Suppressor macrophage (primary cell): Measurements from ENCODE around the gene SSX2IP.
"Not testable (repeated sequence)": the region's sequence is repeated elsewhere in the genome, so short reads cannot be mapped to it uniquely, and the experiment has no call there.

Source experiments
- DNase-seq, 4 experiments: peaks; one replicate each; pipeline ENCODE4 v3.0.0-alpha.2; 2020 to 2022

The SSX2IP gene

DNA sequence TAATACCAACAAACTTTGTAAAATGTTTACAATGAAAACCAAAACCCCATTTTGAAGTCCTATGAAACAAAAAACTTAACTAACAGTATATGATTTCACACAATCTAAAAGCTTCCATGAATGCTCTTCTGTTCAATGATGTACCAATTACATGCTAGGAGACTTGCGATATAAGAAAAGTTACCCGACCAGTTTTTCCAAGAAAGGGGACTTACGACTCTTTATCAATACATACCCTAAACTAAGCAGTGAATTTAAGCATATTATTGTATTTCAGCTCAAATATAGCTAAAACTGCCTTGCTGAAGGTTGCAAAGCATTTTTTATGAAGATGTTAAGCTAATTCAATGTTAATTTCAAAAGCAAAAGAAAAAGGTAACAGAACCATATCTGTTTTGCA is 15.6 kb downstream of the SSX2IP start:
- DNase-seq: no peak

DNA sequence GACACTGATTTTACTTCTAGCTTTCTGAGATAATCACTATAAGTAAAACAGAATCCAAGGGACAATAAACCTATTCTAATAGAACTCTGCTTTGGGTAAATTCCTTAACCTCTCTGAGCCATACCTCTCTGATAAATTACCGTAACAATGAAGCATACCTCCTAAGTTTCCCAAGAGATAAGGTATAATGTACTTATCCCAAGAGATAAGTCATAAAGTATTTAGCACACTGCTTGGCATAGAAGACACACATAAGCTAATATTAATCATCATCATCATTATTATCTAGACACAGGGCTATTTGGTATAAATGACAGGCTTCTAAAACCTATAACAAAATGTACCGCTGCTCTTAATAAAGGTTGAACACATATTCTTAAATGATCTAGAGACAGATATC is 16.2 kb downstream of the SSX2IP start:
- no peak for DNase-seq

- no peak for DNase-seq
Observed at GRCh38 chr1:84672080-84672854, 18.0 kb downstream of the SSX2IP start.

DNA sequence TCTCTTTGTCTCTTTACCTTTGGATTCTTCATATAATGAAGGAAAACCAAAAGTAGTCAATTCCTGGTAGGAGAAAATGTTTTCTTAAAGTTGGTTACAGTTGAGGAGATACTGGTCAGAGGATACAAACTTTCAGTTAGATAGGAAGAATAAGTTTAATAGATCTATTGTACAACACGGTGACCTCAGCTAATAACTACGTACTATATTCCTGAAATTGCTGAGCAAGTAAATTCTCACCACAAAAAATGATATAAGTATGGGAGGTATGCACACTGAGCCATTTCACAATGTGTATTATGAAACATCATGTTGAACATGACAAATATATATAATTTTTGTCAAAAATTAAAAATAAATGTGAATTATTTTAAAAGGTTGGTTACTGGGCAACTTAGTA is 20.4 kb downstream of the SSX2IP start:
- DNase-seq: no peak

- peak in 2 of 4 experiments; percentile 6 to 7 for DNase-seq
Observed at GRCh38 chr1:84668185-84668584, 22.1 kb downstream of the SSX2IP start.

- DNase-seq: no peak
Observed at GRCh38 chr1:84665703-84666317, 24.5 kb downstream of the SSX2IP start.

- DNase-seq: no peak
Observed at GRCh38 chr1:84653130-84653677, 37.1 kb downstream of the SSX2IP start.

DNA sequence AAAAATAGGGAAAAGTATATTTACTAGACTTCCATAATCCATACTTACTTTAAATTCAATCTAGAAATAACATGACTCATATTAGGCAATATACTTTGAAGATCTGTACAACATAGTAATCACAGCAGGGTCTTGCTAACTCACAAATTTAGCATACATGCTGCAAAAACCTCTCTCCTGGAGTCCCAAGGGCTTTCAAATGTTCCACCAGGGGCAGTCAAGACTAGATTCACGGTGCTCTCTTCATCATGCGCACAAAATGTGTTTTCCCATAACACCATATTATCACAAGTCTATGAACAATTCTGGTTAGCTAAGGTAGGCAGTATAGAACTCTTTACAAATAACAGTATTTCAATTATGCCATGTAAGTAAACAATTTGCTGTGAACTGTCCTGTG is 45.8 kb downstream of the SSX2IP start:
- no peak for DNase-seq

DNA sequence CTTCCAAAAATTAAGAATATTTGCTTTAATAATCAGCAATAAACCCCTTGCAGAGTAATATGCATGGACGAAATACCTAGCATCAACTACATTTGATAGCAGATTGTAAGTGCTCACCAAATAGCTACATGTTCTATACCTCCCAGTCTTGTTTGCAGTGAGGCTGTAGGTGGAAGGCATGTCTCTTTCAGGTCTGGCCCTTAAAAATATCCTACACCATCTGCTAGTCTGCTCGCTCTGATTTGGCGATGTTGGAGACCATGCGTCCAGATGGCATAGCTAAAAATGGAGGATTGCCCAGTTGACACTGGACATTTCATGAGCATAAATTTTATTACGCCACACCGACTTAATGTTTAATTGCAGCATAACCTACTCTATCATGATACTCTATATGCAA is 47.1 kb downstream of the SSX2IP start:
- no peak for DNase-seq

DNA sequence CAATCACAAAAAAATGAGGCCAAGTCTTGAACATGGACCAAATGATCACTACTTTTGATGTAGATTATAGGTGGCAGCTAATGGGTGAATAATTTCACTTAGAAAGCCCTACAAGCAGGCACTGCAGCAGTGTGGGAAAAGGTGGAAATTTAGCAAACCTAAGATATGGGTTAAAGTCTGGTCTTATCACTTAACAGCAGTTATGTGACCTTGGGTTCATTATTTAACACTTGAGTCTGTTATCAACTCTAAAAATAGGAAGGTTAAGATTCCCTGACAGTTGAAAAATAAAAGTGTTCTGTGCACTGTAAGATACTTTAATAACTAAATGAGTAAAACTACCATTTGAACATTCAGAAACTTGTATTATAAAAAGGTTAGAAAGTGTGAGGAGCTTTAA is 47.5 kb downstream of the SSX2IP start:
- no peak for DNase-seq

DNA sequence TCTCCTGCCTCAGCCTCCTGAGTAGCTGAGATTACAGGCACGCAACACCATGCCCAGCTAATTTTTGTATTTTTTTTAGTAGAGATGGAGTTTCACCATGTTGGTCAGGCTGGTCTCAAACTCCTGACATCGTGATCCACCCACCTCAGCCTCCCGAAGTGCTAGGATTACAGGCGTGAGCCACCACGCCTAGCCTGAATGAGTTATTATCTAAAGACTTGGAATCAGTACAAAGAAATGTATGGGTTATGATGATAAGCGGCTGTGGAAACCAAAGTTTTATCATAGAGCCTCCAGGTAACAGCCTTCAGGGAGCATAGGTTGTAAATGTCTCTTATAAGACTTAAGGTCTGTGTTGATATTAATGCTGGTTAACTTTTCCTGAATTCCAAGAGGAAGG is 50.5 kb downstream of the SSX2IP start:
- not testable (repeated sequence) for DNase-seq

DNA sequence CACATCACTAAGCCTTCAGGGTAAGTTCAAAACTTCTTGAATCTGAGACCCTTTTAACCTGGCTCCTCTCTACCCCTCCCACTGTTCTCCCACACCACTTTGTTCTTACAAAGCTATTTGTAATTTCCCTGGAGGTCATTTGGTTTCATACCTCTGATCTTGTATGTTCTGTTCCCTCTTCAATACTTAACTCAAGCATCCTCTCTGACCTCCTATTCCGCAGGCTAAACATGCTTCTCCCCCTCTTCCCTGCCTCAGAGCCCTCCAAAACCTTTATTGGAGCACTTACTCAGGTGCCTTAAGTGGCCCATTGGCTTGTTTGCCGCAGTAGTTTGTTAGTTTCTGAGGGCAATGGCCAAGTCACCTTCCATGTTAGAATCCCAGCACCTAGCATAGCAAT is 54.8 kb downstream of the SSX2IP start:
- no peak for DNase-seq

GRCh38 chr1:84634536-84635205 is 55.6 kb downstream of the SSX2IP start:
- no peak for DNase-seq

GRCh38 chr1:84632673-84633434 is 57.4 kb downstream of the SSX2IP start:
- DNase-seq: no peak

GRCh38 chr1:84632137-84632536 is 58.1 kb downstream of the SSX2IP start:
- DNase-seq: no peak

DNA sequence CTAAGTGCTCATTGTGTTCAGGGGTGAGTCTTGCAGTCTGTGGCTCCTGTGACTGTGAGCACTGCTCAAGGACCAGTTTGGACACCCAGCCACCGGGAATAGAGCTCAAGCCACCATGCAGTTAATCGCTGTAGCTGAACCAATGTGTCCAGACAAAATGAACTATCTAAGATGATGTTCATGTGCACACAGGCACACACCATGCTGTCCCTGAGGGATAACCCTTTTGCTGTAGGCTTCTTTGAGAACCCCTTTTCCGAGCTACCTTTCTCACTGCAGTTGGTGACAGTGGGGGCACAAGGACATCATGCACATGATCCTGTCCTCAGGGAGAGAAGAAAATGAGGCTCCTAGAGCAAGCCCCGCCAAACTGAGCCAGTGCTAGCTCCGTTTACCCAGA is 65.4 kb downstream of the SSX2IP start:
- no peak for DNase-seq

DNA sequence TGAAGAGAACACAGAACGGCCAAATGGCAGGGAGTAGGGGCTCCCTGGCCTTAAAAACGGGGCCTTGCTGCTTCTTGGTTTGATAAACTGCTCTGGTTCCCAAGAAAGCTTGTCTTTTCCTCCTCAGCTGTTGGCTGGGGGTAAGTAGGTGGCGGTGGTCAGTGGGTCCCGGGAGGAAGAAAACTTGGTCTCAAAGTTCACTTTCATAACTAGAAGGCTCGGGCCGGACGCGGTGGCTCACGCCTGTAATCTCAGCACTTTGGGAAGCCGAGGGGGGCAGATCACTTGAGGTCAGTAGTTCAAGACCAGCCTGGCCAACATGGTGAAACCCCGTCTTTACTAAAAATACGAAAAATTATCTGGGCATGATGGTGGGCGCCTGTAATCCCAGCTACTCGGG is 68.7 kb downstream of the SSX2IP start:
- DNase-seq: no peak

DNA sequence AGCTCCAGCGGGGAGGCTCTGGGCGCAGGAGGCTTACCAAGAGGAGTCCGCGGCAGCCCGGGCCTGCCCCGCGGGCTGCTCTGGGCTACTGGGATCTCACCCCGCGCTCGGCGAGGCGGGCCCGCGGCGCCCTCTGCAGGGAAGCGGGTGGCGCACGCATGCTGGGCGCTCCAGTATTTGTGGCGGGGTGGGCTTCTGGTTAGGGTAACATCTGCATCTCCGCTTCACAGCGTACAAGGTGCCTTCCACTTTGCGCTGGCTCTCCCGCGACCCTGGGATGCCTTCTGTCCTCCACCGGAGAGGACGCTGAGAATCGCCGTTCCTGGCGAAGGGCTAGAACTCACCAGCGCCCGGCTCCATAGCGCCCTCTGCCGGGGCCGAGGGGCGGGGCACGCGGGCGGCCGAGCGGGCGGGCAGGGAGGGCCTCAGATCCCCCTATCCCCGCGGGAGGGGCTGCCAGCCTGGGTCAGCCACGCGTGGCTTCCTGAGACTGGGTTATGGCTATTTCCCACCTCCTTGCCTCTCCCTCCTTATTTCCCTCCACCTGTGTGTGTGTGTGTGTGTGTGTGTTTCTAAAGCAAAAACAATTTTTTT is 69.4 kb downstream of the SSX2IP start:
- DNase-seq: peak; percentile 89 to 95 (median 92)

GRCh38 chr1:84619383-84620102 is 70.7 kb downstream of the SSX2IP start:
- DNase-seq: peak; percentile 73 to 94 (median 86)

DNA sequence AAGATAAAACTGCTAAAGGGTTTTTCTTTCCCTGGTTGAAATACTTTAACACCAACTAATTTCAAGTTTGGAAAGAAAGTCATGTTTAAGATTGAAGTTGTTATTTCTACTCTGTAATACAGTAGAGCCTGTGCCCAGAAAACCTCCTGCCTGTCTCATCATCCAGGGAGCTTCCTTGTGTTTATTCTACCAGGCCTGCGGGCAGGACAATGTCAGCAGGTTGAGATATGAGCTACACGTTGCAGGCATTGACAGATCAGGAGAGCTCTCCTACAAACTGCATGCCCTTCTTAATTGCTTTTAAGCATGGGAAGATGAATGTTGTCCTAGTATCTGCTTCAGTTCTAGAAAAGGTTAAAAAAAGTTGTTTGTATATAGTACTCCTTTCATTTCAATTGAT is 72.9 kb downstream of the SSX2IP start:
- no peak for DNase-seq

DNA sequence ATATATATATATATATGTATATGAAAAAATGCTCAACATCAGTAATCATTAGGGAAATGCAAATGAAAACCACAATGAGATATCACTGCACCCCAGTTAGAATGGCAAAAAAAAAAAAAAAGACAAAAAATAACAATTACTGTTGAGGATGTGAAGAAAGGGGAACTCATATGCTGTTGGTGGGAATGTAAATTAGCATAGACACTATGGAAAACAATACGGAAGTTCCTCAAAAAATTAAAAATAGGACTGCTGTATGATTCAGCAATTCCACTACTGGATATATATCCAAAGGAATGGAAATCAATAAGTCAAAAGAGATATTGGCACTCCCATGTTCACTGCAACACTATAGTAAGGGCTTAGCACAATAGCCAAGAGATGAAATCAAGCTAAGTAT is 74.5 kb downstream of the SSX2IP start:
- DNase-seq: peak in 2 of 4 experiments; percentile 65 to 70

DNA sequence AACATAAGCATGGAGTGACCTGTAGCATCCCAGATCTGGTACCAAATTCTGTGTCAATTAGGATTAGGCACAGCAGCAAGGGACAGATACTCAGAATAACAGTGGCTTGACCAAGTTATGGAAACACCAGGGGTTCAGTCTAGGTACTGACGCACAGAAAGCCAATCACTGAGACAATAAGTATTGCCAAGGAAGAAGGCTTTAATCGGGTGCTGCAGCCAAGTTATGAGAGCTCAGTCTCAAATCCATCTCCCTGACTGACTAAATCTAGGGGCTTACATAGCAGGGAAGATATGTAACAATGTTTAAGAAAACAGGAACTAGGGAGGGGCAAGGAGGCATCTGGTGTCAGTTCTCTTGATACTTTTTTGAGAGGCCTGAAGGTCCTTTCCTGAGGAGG is 76.4 kb downstream of the SSX2IP start:
- DNase-seq: no peak
